H1 (cell line): ENCODE results near the gene HTRA2. TPM values are rescaled to one million over a fixed set of nuclear protein-coding genes. Genes with fewer than 3 reads are reported as not detected.

Experiments used
- CTBP2 ChIP-seq: IDR thresholded peaks from 2 replicates; pipeline ENCODE4 v1.7.0; 2011; ENCODE audit warnings: borderline replicate concordance, mild to moderate bottlenecking, moderate library complexity, mixed read lengths, low read length; ENCODE audit not compliant: insufficient read depth, insufficient read length
- FOSL1 ChIP-seq: IDR thresholded peaks from 2 replicates; pipeline ENCODE4 v1.6.1; 2011; ENCODE audit warnings: mild to moderate bottlenecking, low read depth, low read length, moderate library complexity; ENCODE audit not compliant: insufficient read depth
- GABPA ChIP-seq: IDR thresholded peaks from 2 replicates; pipeline ENCODE4 v1.6.1; 2011; ENCODE audit warnings: mild to moderate bottlenecking, low read length, moderate library complexity, borderline replicate concordance; ENCODE audit not compliant: insufficient read depth
- HDAC2 ChIP-seq, 2 experiments: fragments of 300-600 bp in 1 of 2; sonication (generic) in 1 of 2; IDR thresholded peaks; 2 replicates each; pipeline ENCODE4 v1.6.1; 2011 to 2012; ENCODE audit warnings: low read depth in 2 of 2, low read length in 2 of 2, mild to moderate bottlenecking in 2 of 2, moderate library complexity in 2 of 2, borderline replicate concordance in 1 of 2, inconsistent platforms in 1 of 2
- JUN ChIP-seq: IDR thresholded peaks from 2 replicates; pipeline ENCODE4 v1.6.1; 2011; ENCODE audit warnings: low read depth, mild to moderate bottlenecking, improper control_type of control experiment, low read length
- KDM4A ChIP-seq: IDR thresholded peaks from one replicate; pipeline ENCODE4 v1.7.1; 2012; ENCODE audit warnings: low read depth, mild to moderate bottlenecking, moderate library complexity, low read length, inconsistent platforms; ENCODE audit not compliant: severe bottlenecking
- NANOG ChIP-seq: IDR thresholded peaks from 2 replicates; pipeline ENCODE4 v1.6.1; 2011; ENCODE audit warnings: low read length, low read depth, mild to moderate bottlenecking, inconsistent platforms; ENCODE audit not compliant: insufficient read depth, poor library complexity, severe bottlenecking
- POLR2A ChIP-seq, 2 experiments: IDR thresholded peaks; 1 replicate in 1 of 2; 2 replicates in 1 of 2; pipeline ENCODE4 v1.6.1; 2011; ENCODE audit warnings: low read depth in 2 of 2, low read length in 2 of 2, mild to moderate bottlenecking in 2 of 2; ENCODE audit errors: control extremely low read depth in 1 of 2
- POLR2AphosphoS5 ChIP-seq: IDR thresholded peaks from 2 replicates; pipeline ENCODE4 v1.6.1; 2011; ENCODE audit warnings: low read depth, low read length
- RAD21 ChIP-seq, 2 experiments: IDR thresholded peaks in 1 of 2; conservative IDR thresholded peaks in 1 of 2; 2 replicates each; pipeline ENCODE4 v1.6.1; 2011; ENCODE audit warnings: low read depth in 2 of 2, low read length in 2 of 2, improper control_type of control experiment in 1 of 2, inconsistent platforms in 1 of 2, mild to moderate bottlenecking in 1 of 2, moderate library complexity in 1 of 2
- SAP30 ChIP-seq: fragments of 300-600 bp; sonication (generic); IDR thresholded peaks from 2 replicates; pipeline ENCODE4 v1.7.1; 2012; ENCODE audit warnings: low read length, moderate library complexity, mild to moderate bottlenecking, inconsistent platforms; ENCODE audit not compliant: insufficient read depth, insufficient replicate concordance
- SIX5 ChIP-seq: IDR thresholded peaks from 2 replicates; pipeline ENCODE4 v1.6.1; 2011; ENCODE audit warnings: mild to moderate bottlenecking, low read depth, low read length
- SUZ12 ChIP-seq: fragments of 200-600 bp; sonication (generic); IDR thresholded peaks from 2 replicates; pipeline ENCODE4 v1.6.1; 2012; ENCODE audit warnings: mild to moderate bottlenecking, inconsistent platforms, low read length, moderate library complexity, mixed read lengths
- TAF7 ChIP-seq: optimal IDR thresholded peaks from 2 replicates; pipeline ENCODE3; 2011; ENCODE audit warnings: low read depth, mild to moderate bottlenecking, inconsistent platforms, low read length, moderate library complexity, borderline replicate concordance
- polyA plus RNA-seq, 7 experiments: library from polyadenylated mRNA; depleted of rRNA in 3 of 7; stranded (reverse) in 5 of 7; unstranded in 2 of 7; fragments of >200 nt in 5 of 7; fragments of 200-250 nt in 2 of 7; gene quantifications; 1 replicate in 5 of 7; 2 replicates in 1 of 7; 4 replicates in 1 of 7; pipeline versions ENCODE4 v1.2.1 to v1.2.3, GENCODE V29; 2011 to 2013; ENCODE audit warnings: missing spikeins in 2 of 7, mixed read lengths in 2 of 7
- total RNA-seq: library from RNA; stranded (reverse); fragmentation: NEBNext Ultra II Directional; extraction: Animal tissue kit (Norgen Biotek cat#: 25700); gene quantifications from 2 replicates; pipeline ENCODE4 v1.2.1, GENCODE V29; 2021
- TF ChIP-seq, protein P1 (sequence below): IDR thresholded peaks from 2 replicates; pipeline ENCODE4 v1.6.1; 2012; ENCODE audit warnings: low read length, inconsistent platforms
- TF ChIP-seq, protein P2 (sequence below): IDR thresholded peaks from 2 replicates; pipeline ENCODE4 v1.6.1; 2011; ENCODE audit warnings: low read length, improper control_type of control experiment
- TF ChIP-seq, protein P3 (sequence below): IDR thresholded peaks from 2 replicates; pipeline ENCODE4 v1.6.1; 2012; ENCODE audit warnings: inconsistent platforms

HTRA2 gene
- total and polyA plus RNA-seq, 2 of the 8 experiments (the other 6 are each of a cell fraction or from before 2014, with no cell fraction given) = 21.6 to 37.6 TPM

DNA sequence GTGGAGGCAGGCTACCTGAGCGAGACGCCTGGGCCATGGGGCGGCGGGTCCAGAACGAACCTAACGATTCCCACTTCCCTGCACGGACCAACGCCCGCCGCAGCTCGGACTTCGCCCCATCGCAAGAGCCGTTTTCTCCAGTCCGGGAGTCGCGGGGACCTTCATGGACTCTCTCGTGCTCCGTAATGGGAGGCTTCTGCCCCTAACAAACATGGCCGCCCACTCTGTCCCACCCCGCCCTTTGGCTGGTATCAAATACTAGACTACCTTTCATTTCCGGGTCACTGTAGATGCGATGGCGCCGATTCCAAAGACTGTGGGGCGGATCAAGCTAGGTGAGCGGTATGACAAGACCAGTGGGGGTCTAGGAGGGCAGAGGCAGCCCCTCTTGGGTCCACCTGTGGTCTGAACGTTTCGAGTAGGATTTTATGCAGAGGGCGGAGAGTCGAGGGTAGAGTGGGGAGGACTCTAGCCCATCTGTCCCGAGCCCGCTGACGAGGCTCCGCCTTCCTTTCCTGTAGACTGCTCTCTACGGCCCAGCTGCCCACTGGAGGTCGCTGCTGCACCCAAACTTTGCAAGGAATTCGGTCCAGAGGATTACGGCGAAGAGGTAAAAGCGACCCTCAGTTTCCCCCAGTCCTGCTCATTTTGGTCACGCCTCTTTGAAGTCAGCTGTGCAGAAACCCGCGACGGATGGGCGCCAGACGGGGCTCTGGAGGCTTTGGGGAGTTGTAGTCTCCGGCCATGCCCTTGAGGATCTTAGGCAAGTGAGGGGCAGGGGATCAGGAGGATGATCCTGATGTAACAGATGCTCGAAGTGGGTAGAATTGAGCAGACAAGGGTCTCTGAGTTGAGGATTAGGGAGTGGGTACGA is 46.7 kb upstream of the HTRA2 start, which contains the start of the genes CCDC142 and TTC31 (continued):
- TF ChIP-seq SUZ12 = no peak
- TF ChIP-seq POLR2A (IDR thresholded peaks at IDR 0.05; ENCODE audit: control extremely low read depth in 1 of 2, low read depth in 2 of 2, low read length in 2 of 2) = peak in 1 of 2 experiments; percentile 91; a peak in 2 of 3 replicates
- TF ChIP-seq TAF7 = peak; percentile 75
- TF ChIP-seq HDAC2 (IDR thresholded peaks at IDR 0.05; ENCODE audit: borderline replicate concordance in 1 of 2, low read depth in 2 of 2, low read length in 2 of 2) = peak in 1 of 2 experiments; percentile 87; a peak in 2 of 4 replicates
- peak; percentile 44 for TF ChIP-seq SIX5
- TF ChIP-seq, protein P1, sequence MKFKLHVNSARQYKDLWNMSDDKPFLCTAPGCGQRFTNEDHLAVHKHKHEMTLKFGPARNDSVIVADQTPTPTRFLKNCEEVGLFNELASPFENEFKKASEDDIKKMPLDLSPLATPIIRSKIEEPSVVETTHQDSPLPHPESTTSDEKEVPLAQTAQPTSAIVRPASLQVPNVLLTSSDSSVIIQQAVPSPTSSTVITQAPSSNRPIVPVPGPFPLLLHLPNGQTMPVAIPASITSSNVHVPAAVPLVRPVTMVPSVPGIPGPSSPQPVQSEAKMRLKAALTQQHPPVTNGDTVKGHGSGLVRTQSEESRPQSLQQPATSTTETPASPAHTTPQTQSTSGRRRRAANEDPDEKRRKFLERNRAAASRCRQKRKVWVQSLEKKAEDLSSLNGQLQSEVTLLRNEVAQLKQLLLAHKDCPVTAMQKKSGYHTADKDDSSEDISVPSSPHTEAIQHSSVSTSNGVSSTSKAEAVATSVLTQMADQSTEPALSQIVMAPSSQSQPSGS = no peak; the same call in 1 of the 2 replicates
- TF ChIP-seq POLR2AphosphoS5 = peak; percentile 73; the same call in 1 of the 2 replicates
- peak; percentile 96 for TF ChIP-seq NANOG
- TF ChIP-seq, protein P2, sequence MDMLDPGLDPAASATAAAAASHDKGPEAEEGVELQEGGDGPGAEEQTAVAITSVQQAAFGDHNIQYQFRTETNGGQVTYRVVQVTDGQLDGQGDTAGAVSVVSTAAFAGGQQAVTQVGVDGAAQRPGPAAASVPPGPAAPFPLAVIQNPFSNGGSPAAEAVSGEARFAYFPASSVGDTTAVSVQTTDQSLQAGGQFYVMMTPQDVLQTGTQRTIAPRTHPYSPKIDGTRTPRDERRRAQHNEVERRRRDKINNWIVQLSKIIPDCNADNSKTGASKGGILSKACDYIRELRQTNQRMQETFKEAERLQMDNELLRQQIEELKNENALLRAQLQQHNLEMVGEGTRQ = no peak
- TF ChIP-seq KDM4A = peak; percentile 11
- TF ChIP-seq, protein P3, sequence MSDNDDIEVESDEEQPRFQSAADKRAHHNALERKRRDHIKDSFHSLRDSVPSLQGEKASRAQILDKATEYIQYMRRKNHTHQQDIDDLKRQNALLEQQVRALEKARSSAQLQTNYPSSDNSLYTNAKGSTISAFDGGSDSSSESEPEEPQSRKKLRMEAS = no peak; the same call in 1 of the 2 replicates
- TF ChIP-seq CTBP2 = no peak
- peak; percentile 80 for TF ChIP-seq GABPA
- peak; percentile 34 for TF ChIP-seq SAP30
- TF ChIP-seq JUN = no peak
- TF ChIP-seq FOSL1 = no peak
- TF ChIP-seq RAD21 (IDR thresholded peaks at IDR 0.05 in 1 of 2, conservative IDR thresholded peaks at IDR 0.05 in 1 of 2; ENCODE audit: low read depth in 2 of 2, low read length in 2 of 2) = peak; percentile 79 to 85
